Loucy (cell line): ENCODE measurements around the gene TBC1D24.

Experiments
- EZH2phosphoT487 ChIP-seq: fragments of 200-600 bp; IDR thresholded peaks from 2 replicates; pipeline ENCODE4 v1.6.1; 2018; ENCODE audit warnings: antibody characterized with exemption, mild to moderate bottlenecking, moderate library complexity, borderline replicate concordance
- TF ChIP-seq, protein P1 (sequence below): fragments of 200-600 bp; sonication (generic); conservative IDR thresholded peaks from 2 replicates; pipeline ENCODE4 v1.5.1; 2014; ENCODE audit warnings: mild to moderate bottlenecking, antibody characterized with exemption, low read length

DNA sequence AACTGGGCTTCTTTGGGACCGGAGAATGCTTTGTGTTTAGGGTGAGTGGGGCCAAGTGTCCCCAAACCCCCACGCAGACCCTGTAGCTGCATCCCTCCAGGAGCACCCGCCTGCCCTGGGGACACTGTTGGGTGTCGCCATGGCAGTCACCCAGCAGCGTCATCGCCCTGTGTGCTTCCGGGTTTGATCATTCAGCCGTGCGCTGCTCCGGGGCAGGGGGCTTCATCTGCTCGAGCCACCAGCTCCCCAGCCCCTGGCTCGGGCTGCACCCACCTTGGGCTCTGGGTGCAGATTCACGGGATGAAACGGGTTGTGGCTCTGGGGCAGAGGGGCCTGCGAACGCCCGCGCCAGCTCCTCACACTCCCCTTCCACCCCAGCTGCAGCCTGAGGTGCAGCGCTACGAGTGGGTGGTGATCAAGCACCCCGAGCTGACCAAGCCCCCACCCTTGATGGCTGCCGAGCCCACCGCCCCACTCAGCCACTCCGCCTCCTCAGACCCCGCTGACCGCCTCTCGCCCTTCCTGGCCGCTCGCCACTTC lies 25.0 kb downstream of the TBC1D24 start:
- TF ChIP-seq, protein P1, sequence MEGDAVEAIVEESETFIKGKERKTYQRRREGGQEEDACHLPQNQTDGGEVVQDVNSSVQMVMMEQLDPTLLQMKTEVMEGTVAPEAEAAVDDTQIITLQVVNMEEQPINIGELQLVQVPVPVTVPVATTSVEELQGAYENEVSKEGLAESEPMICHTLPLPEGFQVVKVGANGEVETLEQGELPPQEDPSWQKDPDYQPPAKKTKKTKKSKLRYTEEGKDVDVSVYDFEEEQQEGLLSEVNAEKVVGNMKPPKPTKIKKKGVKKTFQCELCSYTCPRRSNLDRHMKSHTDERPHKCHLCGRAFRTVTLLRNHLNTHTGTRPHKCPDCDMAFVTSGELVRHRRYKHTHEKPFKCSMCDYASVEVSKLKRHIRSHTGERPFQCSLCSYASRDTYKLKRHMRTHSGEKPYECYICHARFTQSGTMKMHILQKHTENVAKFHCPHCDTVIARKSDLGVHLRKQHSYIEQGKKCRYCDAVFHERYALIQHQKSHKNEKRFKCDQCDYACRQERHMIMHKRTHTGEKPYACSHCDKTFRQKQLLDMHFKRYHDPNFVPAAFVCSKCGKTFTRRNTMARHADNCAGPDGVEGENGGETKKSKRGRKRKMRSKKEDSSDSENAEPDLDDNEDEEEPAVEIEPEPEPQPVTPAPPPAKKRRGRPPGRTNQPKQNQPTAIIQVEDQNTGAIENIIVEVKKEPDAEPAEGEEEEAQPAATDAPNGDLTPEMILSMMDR, result no peak
- TF ChIP-seq EZH2phosphoT487, result no peak
